Measurements from ENCODE around the gene UBE2U.

The UBE2U gene

GRCh38 chr1:64296459-64296858 is 93.0 kb downstream of the UBE2U start:
- no peak for DNase-seq

- no peak for DNase-seq
These were observed 98.8 kb downstream of the UBE2U start for GRCh38 chr1:64302194-64302593.

- DNase-seq = no peak
These were observed 99.5 kb downstream of the UBE2U start for GRCh38 chr1:64302971-64303370.

GRCh38 chr1:64304823-64305222 is 101.4 kb downstream of the UBE2U start:
- DNase-seq = no peak

GRCh38 chr1:64308866-64309265 is 105.4 kb downstream of the UBE2U start:
- DNase-seq = no peak

- DNase-seq = no peak
These were observed 106.0 kb downstream of the UBE2U start for GRCh38 chr1:64309431-64309831.

GRCh38 chr1:64310760-64311159 is 107.3 kb downstream of the UBE2U start:
- DNase-seq = no peak

GRCh38 chr1:64312431-64312830 is 109.0 kb downstream of the UBE2U start:
- no peak for DNase-seq

GRCh38 chr1:64315402-64315801 is 112.0 kb downstream of the UBE2U start:
- DNase-seq = no peak

Data from stimulated activated CD4-positive, alpha-beta T cell treated with anti-CD3 and anti-CD28 coated beads, Interleukin-4, amount 100 ng/mL, for 4 hours (primary cell).